Heart left ventricle (tissue), 16 donors: ENCODE results near the gene GCG. TPM values are rescaled to one million over a fixed set of nuclear protein-coding genes. Genes with fewer than 3 reads are reported as not detected.

Experiments used
- ATAC-seq, 4 donors: fragments of 200-7000 bp; cut with Tn5 transposase; one replicate each; pipeline ENCODE4 v1.9.1; 2020 to 2022; ENCODE audit warnings: moderate library complexity in 4 of 4, mild to moderate bottlenecking in 3 of 4, moderate number of reproducible peaks in 1 of 4
- DNase-seq, 5 donors: peaks; one replicate each; pipeline ENCODE4 v3.0.0-alpha.2; 2020
- H3K27ac ChIP-seq, 12 donors: fragments of 200-600 bp; sonication (generic) in 4 of 12; one replicate each; pipeline versions ENCODE4 v1.5.0 to v1.8.0; 2016 to 2022; ENCODE audit warnings: mild to moderate bottlenecking in 2 of 12
- H3K27me3 ChIP-seq, 9 donors: fragments of 200-600 bp; sonication (generic) in 2 of 9; one replicate each; pipeline versions ENCODE4 v1.5.1 to v1.8.0; 2016 to 2022; ENCODE audit warnings: mild to moderate bottlenecking in 3 of 9
- H3K36me3 ChIP-seq, 9 donors: fragments of 200-600 bp; sonication (generic) in 2 of 9; one replicate each; pipeline versions ENCODE4 v1.5.0 to v1.8.0; 2018 to 2022; ENCODE audit warnings: mild to moderate bottlenecking in 2 of 9
- H3K4me1 ChIP-seq, 12 donors: fragments of 200-600 bp; sonication (generic) in 4 of 12; one replicate each; pipeline versions ENCODE4 v1.5.0 to v1.8.0; 2016 to 2022; ENCODE audit warnings: mild to moderate bottlenecking in 3 of 12
- H3K4me3 ChIP-seq, 12 donors: fragments of 200-600 bp; sonication (generic) in 4 of 12; one replicate each; pipeline versions ENCODE4 v1.5.0 to v1.8.0; 2017 to 2022; ENCODE audit warnings: mild to moderate bottlenecking in 9 of 12, moderate library complexity in 4 of 12
- H3K9me3 ChIP-seq, 12 donors: fragments of 200-600 bp; sonication (generic) in 4 of 12; one replicate each; pipeline versions ENCODE4 v1.5.0 to v1.8.0; 2016 to 2022; ENCODE audit warnings: mild to moderate bottlenecking in 1 of 12
- POLR2A ChIP-seq, 2 donors: fragments of 450-650 bp; IDR thresholded peaks; one replicate each; pipeline ENCODE4 v1.6.1; 2017; ENCODE audit warnings: antibody characterized with exemption in 2 of 2, mild to moderate bottlenecking in 2 of 2, moderate library complexity in 2 of 2
- WGBS, 4 donors: extraction: QIAGEN DNeasy Blood & Tissue Kit in 2 of 4; methylation state at CpG; one replicate each; pipeline versions ENCODE4 v1.1.5 to v1.1.7; 2013 to 2018; 5-methylcytosine and 5-hydroxymethylcytosine counted together
- intact Hi-C, 10 donors: fragments of 100-400 bp; cut with DNase I; formaldehyde crosslinking; loops; one replicate each; pipeline versions ENCODE4 v1.11.1 to v1.14.2; 2022
- polyA plus RNA-seq, 2 donors: library from polyadenylated mRNA; stranded (reverse); fragments of 200-250 nt; gene quantifications; one replicate each; pipeline ENCODE4 v1.2.3, GENCODE V29; 2013
- total RNA-seq, 9 donors: library from RNA; depleted of rRNA in 2 of 9; stranded (reverse); fragments of >200 nt in 2 of 9; fragmentation: NEBNext Ultra II Directional in 3 of 9; extraction: Animal tissue kit (Norgen Biotek cat#: 25700) in 3 of 9; gene quantifications; one replicate each; pipeline versions ENCODE4 v1.1.0 to v1.2.4, GENCODE V29; 2016 to 2023
- TF ChIP-seq, protein P1 (sequence below), 12 donors: fragments of 200-600 bp; sonication (generic) in 4 of 12; IDR thresholded peaks; one replicate each; pipeline versions ENCODE4 v1.5.0 to v1.8.0; 2018 to 2022; ENCODE audit warnings: antibody characterized with exemption in 12 of 12, mild to moderate bottlenecking in 5 of 12
- donor health status: ischemic (EF 13 %, LVEDD 7.1; RV severe dilation, severe dysfunction).
- donor health status: healthy with polysubstance abuse.
- donor health status: DM: no; HTN: yes; CAD: no.
- donor health status: DM: no; HTN: no; CAD: no.
- donor health status: ischemic (EF 25% LVEDD 6.9; RV normal size, moderate dysfunction).
- donor health status: ischemic (EF 25% LVEDD 5.7; RV mildly dilated, moderate dysfunction).
- donor health status: healthy.
- donor health status: DM: yes; HTN: yes; CAD: no.
- donor health status: ischemic (EF 35%, LVEDD 5.7; RV mildly dilated, moderate dysfunction).
- donor health status: nonischemic (EF 11% LVEDD 7.7; RV severe dilation, severe dysfunction).
- donor health status: DM: yes; HTN: yes; CAD: no.
- donor health status: PGD.
- donor health status: ischemic (EF 29% LVEDD 5.4; RV normal size, mild dysfunction).
- donor health status: nonischemic (EF 23%, LVEDD 6.1; RV moderate dilation, normal function).

Gene GCG
- total and polyA plus RNA-seq, 11 donors = not detected

DNA sequence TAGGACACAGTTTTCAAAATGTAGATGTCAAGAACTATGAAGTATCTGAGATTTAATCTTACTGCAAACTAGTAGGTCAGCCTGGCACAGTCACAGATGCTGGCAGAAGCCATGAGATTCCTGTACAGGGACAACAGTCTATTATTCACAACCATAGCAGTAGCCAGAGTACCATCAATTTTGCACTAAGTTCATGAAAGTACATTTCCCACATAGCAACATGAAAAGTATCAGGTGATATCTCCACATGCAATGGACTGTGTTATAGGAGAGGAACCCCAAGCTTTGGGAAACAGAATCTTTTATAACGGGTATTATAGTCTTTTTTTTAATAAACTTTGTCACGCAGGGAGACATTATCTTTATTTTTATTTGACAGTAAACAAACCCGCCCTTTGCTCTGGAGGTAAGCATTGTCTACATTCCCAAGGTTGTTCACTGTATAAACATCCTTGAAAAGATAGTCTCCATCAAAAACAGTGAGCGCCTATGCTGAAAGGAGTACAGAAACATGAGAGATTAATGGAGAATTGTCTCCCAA, 44.6 kb downstream of the GCG start:
- ATAC-seq (peak in 2 of 4 donors; percentile 32 to 35), DNase-seq (no peak)
- 90 to 94% (median 92%) methylated on average over 4 of the region's 4 CpGs for WGBS, 4 donors
- Histone ChIP-seq H3K36me3 (no peaks in the 10 kb centered on the region), H3K9me3 (no peaks in the 10 kb centered on the region), H3K4me3 (no peak overlapping the region), H3K27ac (peak overlapping the region in 2 of 12 donors; percentile 12 to 40), H3K4me1 (peaks cover 0 to 13% (median 9%) of the 10 kb centered on the region in 12 donors), H3K27me3 (no peaks in the 10 kb centered on the region)
- intact Hi-C loops = no loop called here
- TF ChIP-seq POLR2A (IDR thresholded peaks at IDR 0.05) = no peak
- TF ChIP-seq, protein P1, sequence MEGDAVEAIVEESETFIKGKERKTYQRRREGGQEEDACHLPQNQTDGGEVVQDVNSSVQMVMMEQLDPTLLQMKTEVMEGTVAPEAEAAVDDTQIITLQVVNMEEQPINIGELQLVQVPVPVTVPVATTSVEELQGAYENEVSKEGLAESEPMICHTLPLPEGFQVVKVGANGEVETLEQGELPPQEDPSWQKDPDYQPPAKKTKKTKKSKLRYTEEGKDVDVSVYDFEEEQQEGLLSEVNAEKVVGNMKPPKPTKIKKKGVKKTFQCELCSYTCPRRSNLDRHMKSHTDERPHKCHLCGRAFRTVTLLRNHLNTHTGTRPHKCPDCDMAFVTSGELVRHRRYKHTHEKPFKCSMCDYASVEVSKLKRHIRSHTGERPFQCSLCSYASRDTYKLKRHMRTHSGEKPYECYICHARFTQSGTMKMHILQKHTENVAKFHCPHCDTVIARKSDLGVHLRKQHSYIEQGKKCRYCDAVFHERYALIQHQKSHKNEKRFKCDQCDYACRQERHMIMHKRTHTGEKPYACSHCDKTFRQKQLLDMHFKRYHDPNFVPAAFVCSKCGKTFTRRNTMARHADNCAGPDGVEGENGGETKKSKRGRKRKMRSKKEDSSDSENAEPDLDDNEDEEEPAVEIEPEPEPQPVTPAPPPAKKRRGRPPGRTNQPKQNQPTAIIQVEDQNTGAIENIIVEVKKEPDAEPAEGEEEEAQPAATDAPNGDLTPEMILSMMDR (IDR thresholded peaks at IDR 0.05) = no peak

DNA sequence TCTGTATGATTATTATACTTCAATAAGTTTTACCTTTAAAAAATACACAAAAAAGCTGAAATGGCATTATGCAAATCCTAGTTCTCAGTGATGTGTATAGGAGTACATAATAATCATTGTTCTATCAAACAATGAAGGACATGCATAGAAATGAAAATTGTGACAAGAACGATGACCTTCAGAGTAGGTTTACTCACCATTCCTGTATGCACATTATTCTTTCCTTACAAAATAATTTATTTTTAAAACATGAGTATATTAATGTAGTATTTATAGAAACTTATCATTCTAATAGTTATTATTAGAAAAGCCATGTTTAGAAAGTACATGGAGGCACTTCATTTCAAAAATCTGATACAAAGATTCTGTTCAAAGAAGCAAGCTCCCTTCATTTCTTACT, 45.3 kb downstream of the GCG start:
- Histone ChIP-seq H3K36me3 (no peaks in the 10 kb centered on the region), H3K4me3 (no peak overlapping the region), H3K27ac (peak overlapping the region in 7 of 12 donors; percentile 9 to 67 (median 33)), H3K4me1 (peaks cover 0 to 13% (median 9%) of the 10 kb centered on the region in 12 donors), H3K27me3 (no peaks in the 10 kb centered on the region), H3K9me3 (no peaks in the 10 kb centered on the region)
- intact Hi-C loops = no loop called here
- no peak for TF ChIP-seq POLR2A (IDR thresholded peaks at IDR 0.05)
- TF ChIP-seq, protein P1 (IDR thresholded peaks at IDR 0.05) = no peak
- WGBS, 4 donors = 31 to 49% (median 41%) methylated on average over 1 of the region's 1 CpG
- peak in 3 of 4 donors; percentile 48 to 67 (median 54) for ATAC-seq
- no peak for DNase-seq

DNA sequence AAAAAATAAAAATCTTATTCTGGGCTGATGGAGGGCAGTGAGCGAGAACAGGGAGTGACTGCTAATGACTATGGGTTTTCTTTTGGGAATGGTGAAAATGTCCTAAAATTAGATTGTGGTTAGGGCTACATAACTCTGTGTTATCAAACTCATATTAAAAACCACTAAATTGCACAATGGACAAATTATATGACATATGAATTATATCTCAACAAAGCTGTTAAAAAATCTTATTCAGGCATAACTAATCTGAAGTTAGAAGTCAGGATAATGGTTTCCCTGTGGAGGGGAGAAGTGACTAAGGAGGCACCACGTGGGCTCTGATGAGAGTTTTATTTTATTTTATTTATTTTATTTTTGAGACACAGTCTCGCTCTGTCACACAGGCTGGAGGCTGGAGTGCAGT, 45.9 kb downstream of the GCG start:
- ATAC-seq = peak; percentile 22 to 78 (median 53)
- Histone ChIP-seq H3K4me3 (no peak overlapping the region), H3K27ac (peak overlapping the region in 6 of 12 donors; percentile 9 to 67 (median 30)), H3K27me3 (no peaks in the 10 kb centered on the region), H3K4me1 (peaks cover 0 to 13% (median 9%) of the 10 kb centered on the region in 12 donors), H3K36me3 (no peaks in the 10 kb centered on the region), H3K9me3 (no peaks in the 10 kb centered on the region)
- 65 to 82% (median 71%) methylated on average over 3 of the region's 3 CpGs for WGBS, 4 donors
- DNase-seq = no peak
- no peak for TF ChIP-seq POLR2A (IDR thresholded peaks at IDR 0.05)
- TF ChIP-seq, protein P1 (IDR thresholded peaks at IDR 0.05) = no peak
- intact Hi-C loops = no loop called here

DNA sequence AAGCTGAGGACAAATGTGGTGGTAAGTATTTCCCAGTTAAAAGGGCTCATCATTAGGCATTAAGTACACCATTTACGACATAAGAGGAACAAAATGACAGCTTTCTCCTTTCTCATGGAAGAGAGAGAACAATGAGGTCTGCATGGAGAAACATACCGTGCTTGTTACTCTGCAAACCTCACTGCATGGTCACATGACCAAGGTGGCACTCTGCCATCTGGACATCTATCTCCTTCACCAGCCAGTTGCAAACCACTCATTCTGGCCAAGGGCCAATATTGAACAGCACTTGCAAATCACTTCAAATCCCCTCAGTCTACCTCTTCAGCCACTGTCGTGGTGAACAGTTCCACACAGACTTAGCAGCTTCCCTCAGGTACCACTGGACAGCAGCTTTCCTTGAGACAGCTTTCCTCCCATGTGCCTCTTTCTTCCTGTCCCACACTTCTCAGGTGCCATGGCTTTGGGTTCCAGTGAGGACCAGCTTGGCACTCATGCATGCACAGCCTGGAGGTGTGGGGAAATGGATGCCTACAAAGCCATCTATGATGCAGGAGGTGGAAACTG, 48.5 kb downstream of the GCG start:
- no peak for DNase-seq
- TF ChIP-seq, protein P1 (IDR thresholded peaks at IDR 0.05) = no peak
- no peak for TF ChIP-seq POLR2A (IDR thresholded peaks at IDR 0.05)
- H3K4me1 ChIP-seq = peaks cover 0 to 13% (median 9%) of the 10 kb centered on the region in 12 donors
- no peaks in the 10 kb centered on the region for H3K27me3 ChIP-seq
- no peak overlapping the region for H3K4me3 ChIP-seq
- H3K36me3 ChIP-seq = no peaks in the 10 kb centered on the region
- ATAC-seq = no peak
- no peaks in the 10 kb centered on the region for H3K9me3 ChIP-seq
- 66 to 76% (median 71%) methylated on average over 3 of the region's 3 CpGs for WGBS, 4 donors
- no peak overlapping the region for H3K27ac ChIP-seq
- intact Hi-C loops = no loop called here
